GM12878 (cell line): ENCODE data around the gene SLC38A3. TPM values are rescaled to one million over a fixed set of nuclear protein-coding genes. Genes with fewer than 3 reads are reported as not detected.

Experiments used
- ATAC-seq: fragments of 200-7000 bp; cut with Tn5 transposase; 3 replicates; pipeline ENCODE4 v1.9.1; 2020; ENCODE audit warnings: mild to moderate bottlenecking, moderate library complexity
- BruUV-seq: library from RNA; stranded (reverse); fragments of 400-500 nt; replicated peaks from 2 replicates; lab custom pipeline; 2021; lab: Mats Ljungman, UMichigan
- CTCF ChIA-PET: fragments of 300-600 bp; sonication (Branson Sonifier 250); formaldehyde crosslinking; extraction: SDS; loops from one replicate; lab custom pipeline; 2021; ENCODE audit warnings: inconsistent platforms; lab: Yijun Ruan, JAX
- POLR2A ChIA-PET: fragments of 350-600 bp; formaldehyde crosslinking; extraction: SDS; loops from one replicate; lab custom pipeline; 2021; ENCODE audit warnings: inconsistent platforms; lab: Charles Lee
- RAD21 ChIA-PET: fragments of 300-600 bp; sonication (Branson Sonifier 250); formaldehyde crosslinking; loops from one replicate; lab custom pipeline; 2023; ENCODE audit warnings: antibody characterized with exemption; ENCODE audit not compliant: unreplicated experiment; lab: Charles Lee
- SMC1A ChIA-PET: fragments of 300-600 bp; sonication (Branson Sonifier 250); formaldehyde crosslinking; loops from one replicate; lab custom pipeline; 2023; ENCODE audit not compliant: unreplicated experiment, uncharacterized antibody; lab: Charles Lee
- DNase-seq: peaks from one replicate; pipeline ENCODE4 v3.0.0-alpha.2; 2011; ENCODE audit warnings: low read depth, low spot score
- FAIRE-seq: peaks from 3 replicates; lab custom pipeline; 2011; peaks lifted over from hg19 to GRCh38; lab: Jason Lieb, UNC
- H2AFZ ChIP-seq: 2 replicates; pipeline ENCODE4 v1.6.0; 2011; ENCODE audit warnings: low read depth, low read length, control low read depth; ENCODE audit not compliant: control insufficient read depth
- H3K27ac ChIP-seq: 2 replicates; pipeline ENCODE4 v1.5.1; 2011; ENCODE audit warnings: control low read depth; ENCODE audit not compliant: control insufficient read depth, insufficient read depth
- H3K27me3 ChIP-seq, 2 experiments: replicated peaks in 1 of 2; 2 replicates each; pipeline versions ENCODE4 v1.6.0 to v1.6.1; 2011; ENCODE audit warnings: low read length in 1 of 2; ENCODE audit not compliant: control insufficient read depth in 2 of 2, insufficient read depth in 2 of 2
- H3K36me3 ChIP-seq, 2 experiments: 2 replicates each; pipeline ENCODE4 v1.5.1; 2011; ENCODE audit warnings: low read length in 1 of 2; ENCODE audit not compliant: control insufficient read depth in 2 of 2, insufficient read depth in 2 of 2
- H3K4me1 ChIP-seq: 2 replicates; pipeline ENCODE4 v1.6.1; 2011; ENCODE audit warnings: mild to moderate bottlenecking, low read length, moderate library complexity, mixed read lengths; ENCODE audit not compliant: control insufficient read depth, insufficient read depth
- H3K4me2 ChIP-seq: 2 replicates; pipeline ENCODE4 v1.6.0; 2011; ENCODE audit warnings: control low read depth; ENCODE audit not compliant: control insufficient read depth, insufficient read depth
- H3K4me3 ChIP-seq: fragments of 200-600 bp; sonication (generic); 2 replicates; pipeline ENCODE4 v1.5.1; 2016
- H3K79me2 ChIP-seq: 2 replicates; pipeline ENCODE4 v1.6.0; 2011; ENCODE audit warnings: low read length; ENCODE audit not compliant: control insufficient read depth, insufficient read depth
- H3K9ac ChIP-seq: 2 replicates; pipeline ENCODE4 v1.8.0; 2011; ENCODE audit warnings: low read length, control low read depth, mixed read lengths; ENCODE audit not compliant: control insufficient read depth, insufficient read depth
- H3K9me3 ChIP-seq: replicated peaks from 3 replicates; pipeline ENCODE4 v1.5.1; 2011; ENCODE audit warnings: mild to moderate bottlenecking, low read length; ENCODE audit not compliant: control insufficient read depth, insufficient read depth
- H4K20me1 ChIP-seq: 2 replicates; pipeline ENCODE4 v1.6.0; 2011; ENCODE audit not compliant: control insufficient read depth, insufficient read depth
- EP300 ChIP-seq, 2 experiments: fragments of 150-350 bp in 1 of 2; IDR thresholded peaks; 2 replicates each; pipeline ENCODE4 v1.6.1; 2011 to 2012; ENCODE audit warnings: low read depth in 2 of 2, low read length in 2 of 2, borderline replicate concordance in 1 of 2, improper control_type of control experiment in 1 of 2, inconsistent platforms in 1 of 2; ENCODE audit not compliant: control insufficient read depth in 1 of 2
- HDAC6 ChIP-seq: fragments of 200-600 bp; sonication (generic); IDR thresholded peaks from one replicate; pipeline ENCODE4 v1.8.0; 2017; ENCODE audit warnings: antibody characterized with exemption; ENCODE audit not compliant: unreplicated experiment
- JUNB ChIP-seq: IDR thresholded peaks from 2 replicates; pipeline ENCODE4 v1.6.1; 2016; ENCODE audit warnings: antibody characterized with exemption, mild to moderate bottlenecking
- KLF5 ChIP-seq: fragments of 450-650 bp; IDR thresholded peaks from 2 replicates; pipeline ENCODE4 v1.6.1; 2014; ENCODE audit warnings: mild to moderate bottlenecking; ENCODE audit not compliant: partially characterized antibody
- RUNX3 ChIP-seq: IDR thresholded peaks from 2 replicates; pipeline ENCODE4 v1.6.1; 2012; ENCODE audit warnings: low read length, inconsistent platforms
- WGBS: methylation state at CpG from one replicate; pipeline ENCODE4 v1.1.6; 2016; ENCODE audit warnings: low lambda C conversion rate; ENCODE audit not compliant: insufficient replicate concordance, insufficient coverage; ENCODE audit errors: missing lambda C conversion rate; 5-methylcytosine and 5-hydroxymethylcytosine counted together
- in situ Hi-C: fragments of 300-500 bp; cut with MboI; formaldehyde crosslinking; loops from 9 replicates; pipeline ENCODE4 v1.14.3; 2018; ENCODE audit warnings: mixed read lengths
- intact Hi-C: fragments of 100-400 bp; cut with micrococcal nuclease; formaldehyde crosslinking; loops from one replicate; pipeline ENCODE4 v1.14.2; 2022; ENCODE audit not compliant: unreplicated experiment
- polyA plus RNA-seq, 11 experiments: library from polyadenylated mRNA; depleted of rRNA in 4 of 11; unstranded in 6 of 11; stranded (reverse) in 5 of 11; fragments of >200 nt; fragmentation: Nextera tagmentation in 4 of 11; fragmentation: Illumina TruSeq in 1 of 11; extraction: Ambion mirVana in 4 of 11; extraction: Trizol in 1 of 11; gene quantifications; 1 replicate in 1 of 11; 2 replicates in 10 of 11; pipeline versions ENCODE4 v1.2.1 to v1.2.3, GENCODE V29; 2011 to 2016; ENCODE audit warnings: inconsistent platforms in 2 of 11, missing spikeins in 2 of 11, low read depth in 1 of 11
- total RNA-seq, 4 experiments: library from RNA; depleted of rRNA in 3 of 4; stranded (reverse); fragments of >200 nt in 3 of 4; fragmentation: Illumina TruSeq in 1 of 4; extraction: Trizol in 1 of 4; gene quantifications; 2 replicates each; pipeline versions ENCODE4 v1.2.1 to v1.2.3, GENCODE V29; 2013 to 2021
- TF ChIP-seq, protein P1 (sequence below): fragments of 450-650 bp; formaldehyde crosslinking; IDR thresholded peaks from 2 replicates; pipeline ENCODE4 v1.4.0; 2022; ENCODE audit warnings: mild to moderate bottlenecking, moderate library complexity
- TF ChIP-seq, protein P2 (sequence below): IDR thresholded peaks from 2 replicates; pipeline ENCODE4 v1.6.1; 2011; ENCODE audit warnings: borderline replicate concordance, low read depth, mild to moderate bottlenecking, moderate library complexity, low read length; ENCODE audit not compliant: insufficient read depth, poor library complexity, severe bottlenecking
- TF ChIP-seq, protein P3 (sequence below): fragments of 450-650 bp; IDR thresholded peaks from 2 replicates; pipeline ENCODE4 v1.6.1; 2014; ENCODE audit warnings: mild to moderate bottlenecking

The SLC38A3 gene
- total and polyA plus RNA-seq, 10 of the 15 experiments (the other 5 are each of a cell fraction or from before 2014, with no cell fraction given): 0.14 TPM; not detected in 9

DNA sequence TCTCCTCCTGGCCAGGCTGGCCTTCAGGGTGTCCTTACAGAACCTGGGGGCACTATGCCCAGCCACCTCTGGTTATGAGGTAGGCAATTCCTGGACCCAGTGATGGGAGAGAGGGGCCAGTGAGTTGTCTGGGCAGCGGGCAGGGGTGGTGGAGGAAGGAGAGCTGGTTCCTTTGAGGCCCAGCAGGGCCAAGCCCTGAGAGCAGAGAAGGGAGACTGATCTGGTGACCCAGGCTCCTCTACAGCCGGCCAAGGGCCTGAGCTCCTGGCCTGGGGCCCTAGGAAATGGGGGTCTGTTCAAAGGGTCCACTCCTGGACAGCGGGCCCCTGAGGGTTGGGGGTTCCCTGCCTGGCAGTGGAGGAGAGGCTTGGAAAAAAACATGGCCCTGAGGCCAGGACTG, 7.9 kb downstream of the SLC38A3 start (continued):
- TF ChIP-seq, protein P1, sequence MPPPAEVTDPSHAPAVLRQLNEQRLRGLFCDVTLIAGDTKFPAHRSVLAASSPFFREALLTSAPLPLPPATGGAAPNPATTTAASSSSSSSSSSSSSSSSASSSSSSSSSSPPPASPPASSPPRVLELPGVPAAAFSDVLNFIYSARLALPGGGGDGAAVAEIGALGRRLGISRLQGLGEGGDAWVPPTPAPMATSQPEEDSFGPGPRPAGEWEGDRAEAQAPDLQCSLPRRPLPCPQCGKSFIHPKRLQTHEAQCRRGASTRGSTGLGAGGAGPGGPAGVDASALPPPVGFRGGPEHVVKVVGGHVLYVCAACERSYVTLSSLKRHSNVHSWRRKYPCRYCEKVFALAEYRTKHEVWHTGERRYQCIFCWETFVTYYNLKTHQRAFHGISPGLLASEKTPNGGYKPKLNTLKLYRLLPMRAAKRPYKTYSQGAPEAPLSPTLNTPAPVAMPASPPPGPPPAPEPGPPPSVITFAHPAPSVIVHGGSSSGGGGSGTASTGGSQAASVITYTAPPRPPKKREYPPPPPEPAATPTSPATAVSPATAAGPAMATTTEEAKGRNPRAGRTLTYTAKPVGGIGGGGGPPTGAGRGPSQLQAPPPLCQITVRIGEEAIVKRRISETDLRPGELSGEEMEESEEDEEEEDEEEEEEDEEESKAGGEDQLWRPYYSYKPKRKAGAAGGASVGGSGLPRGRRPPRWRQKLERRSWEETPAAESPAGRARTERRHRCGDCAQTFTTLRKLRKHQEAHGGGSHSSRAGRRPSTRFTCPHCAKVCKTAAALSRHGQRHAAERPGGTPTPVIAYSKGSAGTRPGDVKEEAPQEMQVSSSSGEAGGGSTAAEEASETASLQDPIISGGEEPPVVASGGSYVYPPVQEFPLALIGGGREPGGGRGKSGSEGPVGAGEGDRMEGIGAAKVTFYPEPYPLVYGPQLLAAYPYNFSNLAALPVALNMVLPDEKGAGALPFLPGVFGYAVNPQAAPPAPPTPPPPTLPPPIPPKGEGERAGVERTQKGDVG (CRISPR knock-in tag): no peak
- TF ChIP-seq RUNX3: no peak
- TF ChIP-seq HDAC6: no peak
- TF ChIP-seq, protein P2, sequence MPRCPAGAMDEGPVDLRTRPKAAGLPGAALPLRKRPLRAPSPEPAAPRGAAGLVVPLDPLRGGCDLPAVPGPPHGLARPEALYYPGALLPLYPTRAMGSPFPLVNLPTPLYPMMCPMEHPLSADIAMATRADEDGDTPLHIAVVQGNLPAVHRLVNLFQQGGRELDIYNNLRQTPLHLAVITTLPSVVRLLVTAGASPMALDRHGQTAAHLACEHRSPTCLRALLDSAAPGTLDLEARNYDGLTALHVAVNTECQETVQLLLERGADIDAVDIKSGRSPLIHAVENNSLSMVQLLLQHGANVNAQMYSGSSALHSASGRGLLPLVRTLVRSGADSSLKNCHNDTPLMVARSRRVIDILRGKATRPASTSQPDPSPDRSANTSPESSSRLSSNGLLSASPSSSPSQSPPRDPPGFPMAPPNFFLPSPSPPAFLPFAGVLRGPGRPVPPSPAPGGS: no peak
- TF ChIP-seq, all 136 proteins: peak for 0

DNA sequence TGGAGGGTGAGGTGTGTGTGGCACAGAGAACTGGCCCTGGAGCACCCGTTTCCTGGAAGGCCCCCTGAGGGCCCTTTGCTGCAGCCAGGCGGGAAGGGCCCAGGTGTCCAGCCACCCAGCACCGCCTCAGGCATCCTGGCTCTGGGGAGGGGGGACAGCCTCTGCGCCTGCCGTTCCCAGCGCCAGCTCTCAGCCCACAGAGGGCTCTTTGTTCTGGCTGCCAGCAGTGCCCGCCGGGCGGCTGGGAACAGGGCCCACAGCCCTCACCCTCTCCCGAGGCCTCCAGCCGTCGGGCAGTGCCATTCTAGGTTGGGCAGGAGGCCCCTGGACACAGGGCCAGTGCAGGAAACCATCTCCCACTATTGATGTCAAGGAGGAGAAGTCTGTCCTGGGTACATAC, 8.3 kb downstream of the SLC38A3 start:
- CTCF ChIA-PET: interaction anchor here (2.7 kb wide), 1 partner anchor 19 kb away, joined by 11 read pairs; no protein-coding TSS in a partner anchor

More for the DNA sequence above, 8.3 kb downstream of the SLC38A3 start:
- in situ Hi-C loops: no loop called here
- DNase-seq (no peak), FAIRE-seq (no peak), ATAC-seq (no peak)
- Histone ChIP-seq H3K4me2 (no peak overlapping the region), H3K4me3 (no peak overlapping the region), H4K20me1 (no peaks in the 10 kb centered on the region), H2AFZ (no peak overlapping the region), H3K9me3 (no peaks in the 10 kb centered on the region), H3K79me2 (no peaks in the 10 kb centered on the region), H3K4me1 (no peaks in the 10 kb centered on the region), H3K27ac (no peak overlapping the region), H3K27me3 (no peaks in the 10 kb centered on the region; a peak in 2 of 4 replicates), H3K36me3 (no peaks in the 10 kb centered on the region), H3K9ac (no peak overlapping the region)
- no TSS peak for BruUV-seq
- POLR2A ChIA-PET: no interaction called here
- intact Hi-C loops: no loop called here
- TF ChIP-seq KLF5 (no peak), EP300 (IDR thresholded peaks at IDR 0.05; ENCODE audit: borderline replicate concordance in 1 of 2, control insufficient read depth in 1 of 2, low read depth in 2 of 2, low read length in 2 of 2) (no peak), JUNB (no peak)
- TF ChIP-seq, protein P3, sequence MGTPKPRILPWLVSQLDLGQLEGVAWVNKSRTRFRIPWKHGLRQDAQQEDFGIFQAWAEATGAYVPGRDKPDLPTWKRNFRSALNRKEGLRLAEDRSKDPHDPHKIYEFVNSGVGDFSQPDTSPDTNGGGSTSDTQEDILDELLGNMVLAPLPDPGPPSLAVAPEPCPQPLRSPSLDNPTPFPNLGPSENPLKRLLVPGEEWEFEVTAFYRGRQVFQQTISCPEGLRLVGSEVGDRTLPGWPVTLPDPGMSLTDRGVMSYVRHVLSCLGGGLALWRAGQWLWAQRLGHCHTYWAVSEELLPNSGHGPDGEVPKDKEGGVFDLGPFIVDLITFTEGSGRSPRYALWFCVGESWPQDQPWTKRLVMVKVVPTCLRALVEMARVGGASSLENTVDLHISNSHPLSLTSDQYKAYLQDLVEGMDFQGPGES: no peak
- RAD21 ChIA-PET: no interaction called here
- WGBS: 36% methylated on average over 12 of the region's 12 CpGs
- SMC1A ChIA-PET: no interaction called here
